Lower lobe of right lung (tissue), 2 donors: ENCODE measurements around the gene GBE1. TPM values are rescaled to one million over a fixed set of nuclear protein-coding genes. Genes with fewer than 3 reads are reported as not detected.

ENCODE experiments used
- ATAC-seq, 2 donors: fragments of 200-7000 bp; cut with Tn5 transposase; one replicate each; pipeline ENCODE4 v1.9.1; 2020 to 2022; ENCODE audit warnings: mild to moderate bottlenecking in 2 of 2, moderate library complexity in 2 of 2
- DNase-seq: peaks from one replicate; pipeline ENCODE4 v3.0.0-alpha.2; 2020
- H3K27ac ChIP-seq: fragments of 200-600 bp; one replicate; pipeline ENCODE4 v1.8.0; 2022
- H3K27me3 ChIP-seq: fragments of 200-600 bp; one replicate; pipeline ENCODE4 v1.8.0; 2022; ENCODE audit warnings: low read depth
- H3K36me3 ChIP-seq: fragments of 200-600 bp; one replicate; pipeline ENCODE4 v1.8.0; 2022; ENCODE audit warnings: mild to moderate bottlenecking
- H3K4me1 ChIP-seq: fragments of 200-600 bp; one replicate; pipeline ENCODE4 v1.8.0; 2022
- H3K4me3 ChIP-seq: fragments of 200-600 bp; one replicate; pipeline ENCODE4 v1.8.0; 2022; ENCODE audit warnings: mild to moderate bottlenecking
- H3K9me3 ChIP-seq: fragments of 200-600 bp; one replicate; pipeline ENCODE4 v1.8.0; 2022
- CTCF ChIP-seq: fragments of 200-600 bp; IDR thresholded peaks from one replicate; pipeline ENCODE4 v1.8.0; 2022; ENCODE audit warnings: antibody characterized with exemption, mild to moderate bottlenecking
- intact Hi-C: fragments of 100-400 bp; cut with DNase I; formaldehyde crosslinking; loops from one replicate; pipeline ENCODE4 v1.11.0; 2022
- total RNA-seq: library from RNA; stranded (reverse); fragmentation: NEBNext Ultra II Directional; extraction: Animal tissue kit (Norgen Biotek cat#: 25700); gene quantifications from one replicate; pipeline ENCODE4 v1.2.1, GENCODE V29; 2021
- donor health status: DM: no; HTN: yes; CAD: no; lungs with severe emphysema.

GBE1 gene
- total RNA-seq, 1 donor from 2014 or later, result 23.0 TPM

DNA sequence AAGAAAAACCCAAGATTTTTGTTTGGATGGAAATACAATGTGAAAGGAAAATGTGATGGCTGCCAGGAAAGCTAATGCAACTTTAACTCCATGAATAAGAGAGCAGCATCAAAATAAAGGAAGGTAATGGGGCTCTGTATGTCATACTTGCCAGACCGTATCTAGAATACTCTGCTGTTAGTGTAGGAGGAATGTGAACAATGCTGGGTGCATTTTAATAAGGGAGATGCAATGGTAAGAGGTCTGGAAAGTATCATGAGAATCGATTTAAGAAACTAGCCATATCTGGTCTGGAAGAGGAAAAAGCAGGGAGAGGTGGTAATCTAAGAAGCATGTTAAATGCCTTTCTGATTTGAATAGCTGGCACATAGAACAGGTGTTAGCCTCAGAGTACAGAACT is 239.6 kb downstream of the GBE1 start:
- no peaks in the 10 kb centered on the region for H3K36me3 ChIP-seq
- H3K4me3 ChIP-seq, result no peak overlapping the region
- H3K9me3 ChIP-seq, result no peaks in the 10 kb centered on the region
- H3K4me1 ChIP-seq, result no peaks in the 10 kb centered on the region
- no peak for TF ChIP-seq CTCF
- no peaks in the 10 kb centered on the region for H3K27me3 ChIP-seq
- H3K27ac ChIP-seq, result no peak overlapping the region
- DNase-seq, result no peak
- intact Hi-C loops, result no loop called here
- no peak for ATAC-seq

DNA sequence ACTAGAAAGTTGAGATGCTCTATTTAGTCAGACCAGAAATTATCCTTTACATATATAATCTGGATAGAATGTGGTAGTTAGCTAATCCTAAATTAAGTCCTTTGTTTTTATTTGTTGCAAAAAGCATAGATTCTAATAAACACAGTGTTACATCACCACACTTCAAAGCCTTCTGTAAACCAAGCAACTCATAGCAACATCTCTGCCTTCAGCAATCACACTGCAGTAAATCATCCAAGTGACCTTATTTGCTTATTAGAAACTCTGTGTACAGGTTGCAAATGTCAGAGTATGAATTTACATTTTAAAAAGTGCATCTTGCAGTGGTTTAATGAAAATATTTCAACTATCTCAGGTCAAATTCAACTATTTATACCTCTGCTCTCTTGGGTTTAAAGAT is 242.5 kb downstream of the GBE1 start:
- Histone ChIP-seq H3K4me3 (no peak overlapping the region), H3K27me3 (no peaks in the 10 kb centered on the region), H3K27ac (no peak overlapping the region), H3K4me1 (no peaks in the 10 kb centered on the region), H3K36me3 (no peaks in the 10 kb centered on the region), H3K9me3 (no peaks in the 10 kb centered on the region)
- intact Hi-C loops, result no loop called here
- no peak for ATAC-seq
- no peak for TF ChIP-seq CTCF
- DNase-seq, result no peak

DNA sequence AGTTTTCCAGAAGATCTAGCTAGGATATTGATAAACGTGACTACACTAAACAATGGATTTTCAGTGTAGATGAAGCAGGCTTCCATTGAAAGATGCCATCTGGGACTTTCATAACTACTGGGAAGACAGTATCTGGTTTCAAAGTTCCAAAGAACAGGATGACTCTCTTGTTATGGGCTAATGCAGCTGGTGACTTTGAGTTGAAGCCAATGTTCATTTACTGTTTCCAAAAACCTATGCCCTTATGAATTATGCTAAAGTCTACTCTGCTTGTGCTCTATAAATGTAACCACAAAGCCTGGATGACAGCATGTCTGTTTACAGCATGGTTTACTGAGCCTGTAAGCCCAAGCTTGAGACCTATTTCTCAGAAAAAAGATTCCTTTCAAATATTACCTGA is 245.4 kb downstream of the GBE1 start:
- DNase-seq (no peak), ATAC-seq (no peak)
- H3K9me3 ChIP-seq, result no peaks in the 10 kb centered on the region
- no peaks in the 10 kb centered on the region for H3K4me1 ChIP-seq
- no peaks in the 10 kb centered on the region for H3K36me3 ChIP-seq
- no peak overlapping the region for H3K4me3 ChIP-seq
- H3K27me3 ChIP-seq, result no peaks in the 10 kb centered on the region
- intact Hi-C loops, result no loop called here
- no peak for TF ChIP-seq CTCF
- no peak overlapping the region for H3K27ac ChIP-seq

DNA sequence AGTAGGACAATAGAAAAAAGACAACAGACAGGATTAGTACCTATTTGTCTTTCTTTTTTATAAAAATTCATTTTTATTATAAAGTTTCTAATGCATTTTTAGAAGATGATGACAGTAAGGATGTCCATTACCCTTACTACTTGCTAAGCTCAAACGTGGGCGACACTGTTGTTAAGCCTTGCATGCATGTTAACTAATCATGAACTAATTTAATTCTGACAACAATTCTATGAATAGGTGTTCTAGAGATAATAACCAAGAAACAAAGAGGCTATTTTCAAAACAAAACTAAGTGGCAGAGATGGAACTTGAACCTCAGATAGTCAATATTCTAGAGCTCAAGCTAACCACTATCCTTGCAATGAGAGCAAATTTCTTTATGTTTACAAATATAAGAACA is 247.9 kb downstream of the GBE1 start:
- Histone ChIP-seq H3K36me3 (no peaks in the 10 kb centered on the region), H3K27ac (no peak overlapping the region), H3K9me3 (no peaks in the 10 kb centered on the region), H3K27me3 (no peaks in the 10 kb centered on the region), H3K4me1 (no peaks in the 10 kb centered on the region), H3K4me3 (no peak overlapping the region)
- no peak for TF ChIP-seq CTCF
- no peak for ATAC-seq
- DNase-seq, result no peak
- intact Hi-C loops, result no loop called here

- H3K36me3 ChIP-seq, result no peaks in the 10 kb centered on the region
- H3K4me3 ChIP-seq, result no peak overlapping the region
- H3K27me3 ChIP-seq, result no peaks in the 10 kb centered on the region
- TF ChIP-seq CTCF, result no peak
- no peak for ATAC-seq
- H3K4me1 ChIP-seq, result no peaks in the 10 kb centered on the region
- no peak for DNase-seq
- intact Hi-C loops, result no loop called here
- no peak overlapping the region for H3K27ac ChIP-seq
- no peaks in the 10 kb centered on the region for H3K9me3 ChIP-seq
Measured at GRCh38 chr3:81503026-81503425, 258.4 kb downstream of the GBE1 start.

DNA sequence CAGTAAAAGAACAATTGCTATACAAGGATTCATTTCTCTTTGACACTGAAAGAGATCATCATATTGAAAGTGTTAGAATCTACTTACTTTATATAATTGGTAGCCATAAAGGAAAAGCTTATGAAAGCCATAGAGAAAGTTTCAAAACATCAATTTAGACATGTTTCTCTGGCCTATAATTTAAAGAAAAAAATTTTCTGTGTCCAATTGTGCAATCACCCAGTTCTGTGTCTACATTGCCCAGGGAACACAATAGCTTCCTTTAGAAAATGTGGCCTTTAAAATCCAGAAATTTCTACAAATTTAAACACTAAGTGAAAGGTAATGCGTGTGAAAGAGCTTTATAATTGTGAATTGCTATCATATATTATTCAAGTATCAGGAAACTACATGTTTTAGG is 259.2 kb downstream of the GBE1 start:
- H3K4me1 ChIP-seq, result no peaks in the 10 kb centered on the region
- no peaks in the 10 kb centered on the region for H3K9me3 ChIP-seq
- H3K36me3 ChIP-seq, result no peaks in the 10 kb centered on the region
- ATAC-seq, result no peak
- H3K27ac ChIP-seq, result no peak overlapping the region
- DNase-seq, result no peak
- intact Hi-C loops, result no loop called here
- H3K27me3 ChIP-seq, result no peaks in the 10 kb centered on the region
- no peak overlapping the region for H3K4me3 ChIP-seq
- no peak for TF ChIP-seq CTCF
